Activated CD4-positive, alpha-beta T cell treated with anti-CD3 and anti-CD28 coated beads, Interleukin-2, amount 50 U/mL, for 1 hour (primary cell): ENCODE measurements around the gene ZNF207.
A peak's percentile ranks its signal among the peaks of the same experiment; 100 is the strongest.
"Not testable (repeated sequence)": the region's sequence is repeated elsewhere in the genome, so short reads cannot be mapped to it uniquely, and the experiment has no call there.

Source experiments
- DNase-seq: peaks from one replicate; pipeline ENCODE4 v3.0.0-alpha.2; 2020

ZNF207 gene

GRCh38 chr17:32349854-32350665, at the start of gene ZNF207:
Gene ZNF207, plus strand, starts transcription at chr17:32350157. Its CDS starts 129 bp downstream, at chr17:32350286.
- DNase-seq = peak; percentile 93

- DNase-seq = no peak
Observed at GRCh38 chr17:32302037-32302436, 47.9 kb upstream of the ZNF207 start.

- DNase-seq = no peak
Observed at GRCh38 chr17:32302860-32303649, 46.9 kb upstream of the ZNF207 start.

- DNase-seq = no peak
Observed at GRCh38 chr17:32303781-32304288, 46.1 kb upstream of the ZNF207 start.

- no peak for DNase-seq
Observed at GRCh38 chr17:32305049-32305448, 44.9 kb upstream of the ZNF207 start.

- no peak for DNase-seq
Observed at GRCh38 chr17:32307658-32308057, 42.3 kb upstream of the ZNF207 start.

GRCh38 chr17:32311028-32311536, 38.9 kb upstream of the ZNF207 start:
- no peak for DNase-seq

- DNase-seq = no peak
Observed at GRCh38 chr17:32314636-32315035, 35.3 kb upstream of the ZNF207 start.

GRCh38 chr17:32315171-32315570, 34.8 kb upstream of the ZNF207 start:
- DNase-seq = no peak

- not testable (repeated sequence) for DNase-seq
Observed at GRCh38 chr17:32316653-32317052, 33.3 kb upstream of the ZNF207 start.

- no peak for DNase-seq
Observed at GRCh38 chr17:32317353-32317752, 32.6 kb upstream of the ZNF207 start.

- no peak for DNase-seq
Observed at GRCh38 chr17:32318071-32318470, 31.9 kb upstream of the ZNF207 start.

GRCh38 chr17:32319548-32319905, 30.4 kb upstream of the ZNF207 start:
- peak; percentile 72 for DNase-seq

- not testable (repeated sequence) for DNase-seq
Observed at GRCh38 chr17:32320080-32320479, 29.9 kb upstream of the ZNF207 start.

GRCh38 chr17:32320847-32321246, 29.1 kb upstream of the ZNF207 start:
- DNase-seq = no peak

- DNase-seq = no peak
Observed at GRCh38 chr17:32323046-32323445, 26.9 kb upstream of the ZNF207 start.

GRCh38 chr17:32323811-32324491, 26.0 kb upstream of the ZNF207 start:
- DNase-seq = peak; percentile 8

GRCh38 chr17:32327911-32328310, 22.0 kb upstream of the ZNF207 start:
- DNase-seq = no peak

- no peak for DNase-seq
Observed at GRCh38 chr17:32330147-32330546, 19.8 kb upstream of the ZNF207 start.

- no peak for DNase-seq
Observed at GRCh38 chr17:32331243-32332040, 18.5 kb upstream of the ZNF207 start.

- no peak for DNase-seq
Observed at GRCh38 chr17:32333187-32333586, 16.8 kb upstream of the ZNF207 start.

- no peak for DNase-seq
Observed at GRCh38 chr17:32335046-32335445, 14.9 kb upstream of the ZNF207 start.
